GM23338 (cell line): Measurements from ENCODE around the gene EML3. TPM values are rescaled to one million over a fixed set of nuclear protein-coding genes. Genes with fewer than 3 reads are reported as not detected.
"Not testable (repeated sequence)": the region's sequence is repeated elsewhere in the genome, so short reads cannot be mapped to it uniquely, and the experiment has no call there.

Experiments
- ATAC-seq: fragments of 200-7000 bp; cut with Tn5 transposase; 3 replicates; pipeline ENCODE4 v1.9.1; 2020
- DNase-seq: peaks from one replicate; pipeline ENCODE4 v3.0.0-alpha.2; 2015; ENCODE audit warnings: low spot score
- H2AFZ ChIP-seq: fragments of 200-600 bp; sonication (generic); 2 replicates; pipeline ENCODE4 v1.8.0; 2016; ENCODE audit warnings: antibody characterized with exemption, mild to moderate bottlenecking, moderate library complexity
- H3F3A ChIP-seq: fragments of 200-600 bp; sonication (generic); replicated peaks from 2 replicates; pipeline ENCODE4 v1.8.0; 2017; ENCODE audit warnings: antibody characterized with exemption, mixed run types, low read depth
- H3K27ac ChIP-seq: fragments of 200-600 bp; sonication (generic); 2 replicates; pipeline ENCODE4 v1.6.1; 2016; ENCODE audit warnings: low read depth
- H3K27me3 ChIP-seq: fragments of 200-600 bp; sonication (generic); 2 replicates; pipeline ENCODE4 v1.8.0; 2016; ENCODE audit warnings: mild to moderate bottlenecking, mixed run types, moderate library complexity; ENCODE audit not compliant: insufficient read depth
- H3K36me3 ChIP-seq: fragments of 200-600 bp; sonication (generic); 2 replicates; pipeline ENCODE4 v1.8.0; 2016; ENCODE audit warnings: mild to moderate bottlenecking; ENCODE audit not compliant: insufficient read depth
- H3K4me1 ChIP-seq: fragments of 200-600 bp; sonication (generic); 2 replicates; pipeline ENCODE4 v1.8.0; 2016; ENCODE audit warnings: mild to moderate bottlenecking, moderate library complexity; ENCODE audit not compliant: insufficient read depth
- H3K4me2 ChIP-seq: fragments of 200-600 bp; sonication (generic); 2 replicates; pipeline ENCODE4 v1.7.1; 2017; ENCODE audit warnings: mixed run types
- H3K4me3 ChIP-seq: fragments of 200-600 bp; sonication (generic); 2 replicates; pipeline ENCODE4 v1.6.1; 2016; ENCODE audit warnings: mixed run types
- H3K79me2 ChIP-seq: fragments of 200-600 bp; sonication (generic); replicated peaks from 2 replicates; pipeline ENCODE4 v1.8.0; 2017; ENCODE audit warnings: mild to moderate bottlenecking; ENCODE audit not compliant: insufficient read depth
- H3K9me2 ChIP-seq: fragments of 200-600 bp; sonication (generic); 2 replicates; pipeline ENCODE4 v1.8.0; 2017; ENCODE audit not compliant: insufficient read depth
- H4K20me1 ChIP-seq: fragments of 200-600 bp; sonication (generic); replicated peaks from 2 replicates; pipeline ENCODE4 v1.8.0; 2017; ENCODE audit warnings: mild to moderate bottlenecking; ENCODE audit not compliant: insufficient read depth
- H3K27ac Mint-ChIP-seq: 2 replicates; pipeline ENCODE4 v1.8.0; 2020; ENCODE audit warnings: inconsistent platforms, mild to moderate bottlenecking, moderate library complexity, mixed read lengths
- H3K27me3 Mint-ChIP-seq: 3 replicates; pipeline ENCODE4 v1.8.0; 2022; ENCODE audit warnings: low read depth, mild to moderate bottlenecking, moderate library complexity, mixed read lengths, inconsistent platforms; ENCODE audit not compliant: insufficient read depth, poor library complexity
- H3K36me3 Mint-ChIP-seq: 3 replicates; pipeline ENCODE4 v1.8.0; 2021; ENCODE audit warnings: low read depth, mild to moderate bottlenecking, inconsistent platforms, moderate library complexity, mixed read lengths
- H3K4me1 Mint-ChIP-seq: 3 replicates; pipeline ENCODE4 v1.8.0; 2020; ENCODE audit warnings: mild to moderate bottlenecking, inconsistent platforms, mixed read lengths
- H3K4me3 Mint-ChIP-seq: 3 replicates; pipeline ENCODE4 v1.8.0; 2021; ENCODE audit warnings: moderate library complexity, mild to moderate bottlenecking, inconsistent platforms, mixed read lengths
- H3K9me3 Mint-ChIP-seq: 3 replicates; pipeline ENCODE4 v1.8.0; 2020; ENCODE audit warnings: moderate library complexity, mild to moderate bottlenecking, inconsistent platforms, mixed read lengths
- CREB1 ChIP-seq: fragments of 250-450 bp; sonication (Bioruptor Pico); IDR thresholded peaks from 2 replicates; pipeline ENCODE4 v1.5.0; 2020; ENCODE audit warnings: low read depth, mild to moderate bottlenecking, moderate library complexity
- ETS1 ChIP-seq: IDR thresholded peaks from 2 replicates; pipeline ENCODE4 v1.6.1; 2016; ENCODE audit warnings: antibody characterized with exemption
- EZH2phosphoT487 ChIP-seq: fragments of 200-600 bp; sonication (generic); IDR thresholded peaks from one replicate; pipeline ENCODE4 v1.8.1; 2018; ENCODE audit warnings: antibody characterized with exemption; ENCODE audit not compliant: unreplicated experiment
- JUNB ChIP-seq: IDR thresholded peaks from one replicate; pipeline ENCODE4 v1.6.1; 2016; ENCODE audit warnings: antibody characterized with exemption; ENCODE audit not compliant: unreplicated experiment
- NANOG ChIP-seq: IDR thresholded peaks from 2 replicates; pipeline ENCODE4 v1.6.1; 2016; ENCODE audit warnings: antibody characterized with exemption, borderline replicate concordance
- REST ChIP-seq: IDR thresholded peaks from one replicate; pipeline ENCODE4 v1.6.1; 2018; ENCODE audit warnings: antibody characterized with exemption; ENCODE audit not compliant: unreplicated experiment
- STAT1 ChIP-seq: IDR thresholded peaks from one replicate; pipeline ENCODE4 v1.6.1; 2016; ENCODE audit warnings: antibody characterized with exemption; ENCODE audit not compliant: unreplicated experiment
- ZNF114 ChIP-seq: fragments of 250-450 bp; sonication (Bioruptor Pico); IDR thresholded peaks from 2 replicates; pipeline ENCODE4 v1.5.0; 2020; ENCODE audit warnings: mild to moderate bottlenecking, moderate library complexity
- ZNF331 ChIP-seq: fragments of 250-450 bp; sonication (Bioruptor Pico); IDR thresholded peaks from 2 replicates; pipeline ENCODE4 v1.5.0; 2020; ENCODE audit warnings: low read depth, mild to moderate bottlenecking, moderate library complexity
- polyA plus RNA-seq: library from polyadenylated mRNA; unstranded; fragments of >200 nt; fragmentation: Nextera tagmentation; extraction: Ambion mirVana; gene quantifications from 2 replicates; pipeline ENCODE4 v1.2.1, GENCODE V29; 2016
- total RNA-seq: library from RNA; depleted of rRNA; stranded (reverse); fragments of >200 nt; shearing (Covaris generic); gene quantifications from 2 replicates; pipeline ENCODE4 v1.2.3, GENCODE V29; 2014
- TF ChIP-seq, protein P1 (sequence below), 2 experiments: fragments of 200-600 bp in 1 of 2; sonication (generic) in 1 of 2; conservative IDR thresholded peaks; 2 replicates each; pipeline versions ENCODE4 v1.5.1 to v1.6.1; 2016 to 2017; ENCODE audit warnings: antibody characterized with exemption in 2 of 2, low read depth in 2 of 2, mild to moderate bottlenecking in 2 of 2, moderate library complexity in 1 of 2

The EML3 gene
- total and polyA plus RNA-seq, 2 experiments from 2014 or later = 15.4 to 17.1 TPM

GRCh38 chr11:62652161-62653006 is 39.8 kb upstream of the EML3 start:
- H3K27me3 Mint-ChIP-seq = peaks cover 10% of the 10 kb centered on the region
- Histone ChIP-seq H3K4me3 (peak overlapping the region; percentile 100), H3K36me3 (0 out of 2 replicates have a peak, but pooled peaks cover 3% of the 10 kb centered on the region), H3K79me2 (peaks cover 24% of the 10 kb centered on the region), H3K9me2 (no peaks in the 10 kb centered on the region), H4K20me1 (no peaks in the 10 kb centered on the region), H2AFZ (peak overlapping the region; percentile 81), H3F3A (peaks cover 7% of the 10 kb centered on the region; the same call in 1 of the 2 replicates), H3K27ac (peak overlapping the region; percentile 86), H3K4me2 (peak overlapping the region; percentile 100), H3K4me1 (peaks cover 9% of the 10 kb centered on the region; the same call in 1 of the 2 replicates), H3K27me3 (no peaks in the 10 kb centered on the region)
- peak overlapping the region; percentile 95 for H3K27ac Mint-ChIP-seq
- peaks cover 8% of the 10 kb centered on the region for H3K4me1 Mint-ChIP-seq
- H3K9me3 Mint-ChIP-seq = no peaks in the 10 kb centered on the region
- H3K4me3 Mint-ChIP-seq = peak overlapping the region; percentile 87
- TF ChIP-seq ZNF114 (no peak), EZH2phosphoT487 (no peak)
- ATAC-seq (no peak), DNase-seq (no peak)
- peaks cover 16% of the 10 kb centered on the region for H3K36me3 Mint-ChIP-seq

GRCh38 chr11:62650283-62650682 is 37.7 kb upstream of the EML3 start:
- H3K4me2 ChIP-seq, H3K4me3 ChIP-seq, H3K27me3 ChIP-seq, H3K27ac ChIP-seq, H3K4me1 ChIP-seq, H3K27ac Mint-ChIP-seq, H3K36me3 ChIP-seq, H3K9me2 ChIP-seq, H3K9me3 Mint-ChIP-seq, DNase-seq, H3K4me3 Mint-ChIP-seq, H2AFZ ChIP-seq, H4K20me1 ChIP-seq, ATAC-seq: not testable (repeated sequence)
- Histone ChIP-seq H3K79me2 (peaks cover 33% of the 10 kb centered on the region), H3F3A (peaks cover 10% of the 10 kb centered on the region; the same call in 1 of the 2 replicates)
- H3K27me3 Mint-ChIP-seq = peaks cover 18% of the 10 kb centered on the region
- peaks cover 18% of the 10 kb centered on the region for H3K4me1 Mint-ChIP-seq
- peaks cover 21% of the 10 kb centered on the region for H3K36me3 Mint-ChIP-seq
- TF ChIP-seq, protein P1, sequence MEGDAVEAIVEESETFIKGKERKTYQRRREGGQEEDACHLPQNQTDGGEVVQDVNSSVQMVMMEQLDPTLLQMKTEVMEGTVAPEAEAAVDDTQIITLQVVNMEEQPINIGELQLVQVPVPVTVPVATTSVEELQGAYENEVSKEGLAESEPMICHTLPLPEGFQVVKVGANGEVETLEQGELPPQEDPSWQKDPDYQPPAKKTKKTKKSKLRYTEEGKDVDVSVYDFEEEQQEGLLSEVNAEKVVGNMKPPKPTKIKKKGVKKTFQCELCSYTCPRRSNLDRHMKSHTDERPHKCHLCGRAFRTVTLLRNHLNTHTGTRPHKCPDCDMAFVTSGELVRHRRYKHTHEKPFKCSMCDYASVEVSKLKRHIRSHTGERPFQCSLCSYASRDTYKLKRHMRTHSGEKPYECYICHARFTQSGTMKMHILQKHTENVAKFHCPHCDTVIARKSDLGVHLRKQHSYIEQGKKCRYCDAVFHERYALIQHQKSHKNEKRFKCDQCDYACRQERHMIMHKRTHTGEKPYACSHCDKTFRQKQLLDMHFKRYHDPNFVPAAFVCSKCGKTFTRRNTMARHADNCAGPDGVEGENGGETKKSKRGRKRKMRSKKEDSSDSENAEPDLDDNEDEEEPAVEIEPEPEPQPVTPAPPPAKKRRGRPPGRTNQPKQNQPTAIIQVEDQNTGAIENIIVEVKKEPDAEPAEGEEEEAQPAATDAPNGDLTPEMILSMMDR (conservative IDR thresholded peaks at IDR 0.05; ENCODE audit: low read depth in 2 of 2) = peak in 1 of 2 experiments; percentile 12; a peak in 1 of 4 replicates

GRCh38 chr11:62649486-62649885 is 36.9 kb upstream of the EML3 start:
- Mint-ChIP-seq H3K36me3 (peaks cover 25% of the 10 kb centered on the region), H3K27me3 (peaks cover 16% of the 10 kb centered on the region), H3K27ac (no peak overlapping the region), H3K4me1 (peaks cover 21% of the 10 kb centered on the region), H3K9me3 (peaks cover 2% of the 10 kb centered on the region; the same call in 1 of the 3 replicates), H3K4me3 (no peak overlapping the region)
- Histone ChIP-seq H3K4me1 (peaks cover 9% of the 10 kb centered on the region; the same call in 1 of the 2 replicates), H3K4me2 (no peak overlapping the region), H2AFZ (no peak overlapping the region), H3K79me2 (peaks cover 40% of the 10 kb centered on the region), H3K4me3 (no peak overlapping the region), H3F3A (peaks cover 13% of the 10 kb centered on the region; the same call in 1 of the 2 replicates), H3K27ac (no peak overlapping the region), H3K27me3 (no peaks in the 10 kb centered on the region), H3K36me3 (peaks cover 6% of the 10 kb centered on the region; the same call in 1 of the 2 replicates), H3K9me2 (no peaks in the 10 kb centered on the region), H4K20me1 (peaks cover 7% of the 10 kb centered on the region)
- no peak for DNase-seq
- no peak for ATAC-seq
- TF ChIP-seq ETS1 = no peak
- no peak for TF ChIP-seq NANOG
- TF ChIP-seq CREB1 = no peak
- no peak for TF ChIP-seq REST
- TF ChIP-seq ZNF114 = no peak
- no peak for TF ChIP-seq JUNB
- TF ChIP-seq ZNF331 (CRISPR knock-in tag) = no peak
- no peak for TF ChIP-seq STAT1
- TF ChIP-seq EZH2phosphoT487 = no peak
